GM23338 (cell line): Measurements from ENCODE around the gene PLEKHG4B.

Experiments
- CREB1 ChIP-seq: fragments of 250-450 bp; sonication (Bioruptor Pico); IDR thresholded peaks from 2 replicates; pipeline ENCODE4 v1.5.0; 2020; ENCODE audit warnings: low read depth, mild to moderate bottlenecking, moderate library complexity
- EZH2 ChIP-seq: fragments of 200-600 bp; sonication (generic); IDR thresholded peaks from one replicate; pipeline ENCODE4 v1.8.0; 2017; ENCODE audit warnings: antibody characterized with exemption, mild to moderate bottlenecking, low read depth; ENCODE audit not compliant: unreplicated experiment
- EZH2phosphoT487 ChIP-seq: fragments of 200-600 bp; sonication (generic); IDR thresholded peaks from one replicate; pipeline ENCODE4 v1.8.1; 2018; ENCODE audit warnings: antibody characterized with exemption; ENCODE audit not compliant: unreplicated experiment
- JUNB ChIP-seq: IDR thresholded peaks from one replicate; pipeline ENCODE4 v1.6.1; 2016; ENCODE audit warnings: antibody characterized with exemption; ENCODE audit not compliant: unreplicated experiment
- NANOG ChIP-seq: IDR thresholded peaks from 2 replicates; pipeline ENCODE4 v1.6.1; 2016; ENCODE audit warnings: antibody characterized with exemption, borderline replicate concordance
- POLR2AphosphoS5 ChIP-seq: IDR thresholded peaks from 2 replicates; pipeline ENCODE4 v1.6.1; 2016; ENCODE audit warnings: antibody characterized with exemption, low read depth
- ZNF331 ChIP-seq: fragments of 250-450 bp; sonication (Bioruptor Pico); IDR thresholded peaks from 2 replicates; pipeline ENCODE4 v1.5.0; 2020; ENCODE audit warnings: low read depth, mild to moderate bottlenecking, moderate library complexity
- TF ChIP-seq, protein P1 (sequence below), 2 experiments: fragments of 200-600 bp in 1 of 2; sonication (generic) in 1 of 2; conservative IDR thresholded peaks; 2 replicates each; pipeline versions ENCODE4 v1.5.1 to v1.6.1; 2016 to 2017; ENCODE audit warnings: antibody characterized with exemption in 2 of 2, low read depth in 2 of 2, mild to moderate bottlenecking in 2 of 2, moderate library complexity in 1 of 2
- TF ChIP-seq, protein P2 (sequence below): IDR thresholded peaks from one replicate; pipeline ENCODE4 v1.6.1; 2018; ENCODE audit warnings: antibody characterized with exemption; ENCODE audit not compliant: unreplicated experiment
- TF ChIP-seq, protein P3 (sequence below): IDR thresholded peaks from 2 replicates; pipeline ENCODE4 v1.6.1; 2016; ENCODE audit warnings: antibody characterized with exemption

DNA sequence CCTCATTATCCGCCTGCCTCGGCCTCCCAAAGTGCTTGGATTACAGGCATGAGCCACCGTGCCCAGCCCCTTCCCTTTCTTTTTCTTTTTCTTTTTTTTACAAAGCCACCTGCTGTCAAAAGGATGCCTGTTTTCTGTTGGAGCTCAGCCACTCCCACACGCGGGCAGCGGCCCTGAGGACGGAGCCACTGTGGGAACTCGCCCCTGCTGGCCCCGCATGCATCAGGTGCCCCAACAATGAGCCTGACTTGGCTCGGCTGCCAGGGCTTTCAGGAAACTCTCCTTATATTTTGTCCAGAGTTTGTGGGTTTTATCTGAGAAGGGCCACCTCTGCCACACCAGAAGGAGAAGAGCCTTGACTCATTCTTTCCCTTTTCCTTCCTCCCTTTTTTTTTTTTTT, 62.3 kb downstream of the PLEKHG4B start:
- TF ChIP-seq, protein P1, sequence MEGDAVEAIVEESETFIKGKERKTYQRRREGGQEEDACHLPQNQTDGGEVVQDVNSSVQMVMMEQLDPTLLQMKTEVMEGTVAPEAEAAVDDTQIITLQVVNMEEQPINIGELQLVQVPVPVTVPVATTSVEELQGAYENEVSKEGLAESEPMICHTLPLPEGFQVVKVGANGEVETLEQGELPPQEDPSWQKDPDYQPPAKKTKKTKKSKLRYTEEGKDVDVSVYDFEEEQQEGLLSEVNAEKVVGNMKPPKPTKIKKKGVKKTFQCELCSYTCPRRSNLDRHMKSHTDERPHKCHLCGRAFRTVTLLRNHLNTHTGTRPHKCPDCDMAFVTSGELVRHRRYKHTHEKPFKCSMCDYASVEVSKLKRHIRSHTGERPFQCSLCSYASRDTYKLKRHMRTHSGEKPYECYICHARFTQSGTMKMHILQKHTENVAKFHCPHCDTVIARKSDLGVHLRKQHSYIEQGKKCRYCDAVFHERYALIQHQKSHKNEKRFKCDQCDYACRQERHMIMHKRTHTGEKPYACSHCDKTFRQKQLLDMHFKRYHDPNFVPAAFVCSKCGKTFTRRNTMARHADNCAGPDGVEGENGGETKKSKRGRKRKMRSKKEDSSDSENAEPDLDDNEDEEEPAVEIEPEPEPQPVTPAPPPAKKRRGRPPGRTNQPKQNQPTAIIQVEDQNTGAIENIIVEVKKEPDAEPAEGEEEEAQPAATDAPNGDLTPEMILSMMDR (conservative IDR thresholded peaks at IDR 0.05; ENCODE audit: low read depth in 2 of 2): no peak
- no peak for TF ChIP-seq POLR2AphosphoS5
- no peak for TF ChIP-seq EZH2
- TF ChIP-seq ZNF331 (CRISPR knock-in tag): no peak
- TF ChIP-seq, protein P2, sequence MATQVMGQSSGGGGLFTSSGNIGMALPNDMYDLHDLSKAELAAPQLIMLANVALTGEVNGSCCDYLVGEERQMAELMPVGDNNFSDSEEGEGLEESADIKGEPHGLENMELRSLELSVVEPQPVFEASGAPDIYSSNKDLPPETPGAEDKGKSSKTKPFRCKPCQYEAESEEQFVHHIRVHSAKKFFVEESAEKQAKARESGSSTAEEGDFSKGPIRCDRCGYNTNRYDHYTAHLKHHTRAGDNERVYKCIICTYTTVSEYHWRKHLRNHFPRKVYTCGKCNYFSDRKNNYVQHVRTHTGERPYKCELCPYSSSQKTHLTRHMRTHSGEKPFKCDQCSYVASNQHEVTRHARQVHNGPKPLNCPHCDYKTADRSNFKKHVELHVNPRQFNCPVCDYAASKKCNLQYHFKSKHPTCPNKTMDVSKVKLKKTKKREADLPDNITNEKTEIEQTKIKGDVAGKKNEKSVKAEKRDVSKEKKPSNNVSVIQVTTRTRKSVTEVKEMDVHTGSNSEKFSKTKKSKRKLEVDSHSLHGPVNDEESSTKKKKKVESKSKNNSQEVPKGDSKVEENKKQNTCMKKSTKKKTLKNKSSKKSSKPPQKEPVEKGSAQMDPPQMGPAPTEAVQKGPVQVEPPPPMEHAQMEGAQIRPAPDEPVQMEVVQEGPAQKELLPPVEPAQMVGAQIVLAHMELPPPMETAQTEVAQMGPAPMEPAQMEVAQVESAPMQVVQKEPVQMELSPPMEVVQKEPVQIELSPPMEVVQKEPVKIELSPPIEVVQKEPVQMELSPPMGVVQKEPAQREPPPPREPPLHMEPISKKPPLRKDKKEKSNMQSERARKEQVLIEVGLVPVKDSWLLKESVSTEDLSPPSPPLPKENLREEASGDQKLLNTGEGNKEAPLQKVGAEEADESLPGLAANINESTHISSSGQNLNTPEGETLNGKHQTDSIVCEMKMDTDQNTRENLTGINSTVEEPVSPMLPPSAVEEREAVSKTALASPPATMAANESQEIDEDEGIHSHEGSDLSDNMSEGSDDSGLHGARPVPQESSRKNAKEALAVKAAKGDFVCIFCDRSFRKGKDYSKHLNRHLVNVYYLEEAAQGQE: no peak
- no peak for TF ChIP-seq EZH2phosphoT487
- TF ChIP-seq JUNB: no peak
- no peak for TF ChIP-seq NANOG
- TF ChIP-seq CREB1 (CRISPR knock-in tag): no peak
- TF ChIP-seq, protein P3, sequence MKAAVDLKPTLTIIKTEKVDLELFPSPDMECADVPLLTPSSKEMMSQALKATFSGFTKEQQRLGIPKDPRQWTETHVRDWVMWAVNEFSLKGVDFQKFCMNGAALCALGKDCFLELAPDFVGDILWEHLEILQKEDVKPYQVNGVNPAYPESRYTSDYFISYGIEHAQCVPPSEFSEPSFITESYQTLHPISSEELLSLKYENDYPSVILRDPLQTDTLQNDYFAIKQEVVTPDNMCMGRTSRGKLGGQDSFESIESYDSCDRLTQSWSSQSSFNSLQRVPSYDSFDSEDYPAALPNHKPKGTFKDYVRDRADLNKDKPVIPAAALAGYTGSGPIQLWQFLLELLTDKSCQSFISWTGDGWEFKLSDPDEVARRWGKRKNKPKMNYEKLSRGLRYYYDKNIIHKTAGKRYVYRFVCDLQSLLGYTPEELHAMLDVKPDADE: no peak
